A549 treated with RU486 at 1 μM for 4 hours (cell line): Measurements from ENCODE around the gene LRRN4CL. TPM values are rescaled to one million over a fixed set of nuclear protein-coding genes. Genes with fewer than 3 reads are reported as not detected.

ENCODE experiments used
- total RNA-seq: library from RNA; stranded (reverse); fragments of 200-300 nt; extraction: Qiagen RNA extraction; gene quantifications from 5 replicates; pipeline ENCODE4 v1.2.3, GENCODE V29; 2022; ENCODE audit warnings: low read depth

Gene LRRN4CL
- 0.07 to 0.13 TPM (median 0.13 TPM) in 3 of 5 replicates, not detected in the others for total RNA-seq

DNA sequence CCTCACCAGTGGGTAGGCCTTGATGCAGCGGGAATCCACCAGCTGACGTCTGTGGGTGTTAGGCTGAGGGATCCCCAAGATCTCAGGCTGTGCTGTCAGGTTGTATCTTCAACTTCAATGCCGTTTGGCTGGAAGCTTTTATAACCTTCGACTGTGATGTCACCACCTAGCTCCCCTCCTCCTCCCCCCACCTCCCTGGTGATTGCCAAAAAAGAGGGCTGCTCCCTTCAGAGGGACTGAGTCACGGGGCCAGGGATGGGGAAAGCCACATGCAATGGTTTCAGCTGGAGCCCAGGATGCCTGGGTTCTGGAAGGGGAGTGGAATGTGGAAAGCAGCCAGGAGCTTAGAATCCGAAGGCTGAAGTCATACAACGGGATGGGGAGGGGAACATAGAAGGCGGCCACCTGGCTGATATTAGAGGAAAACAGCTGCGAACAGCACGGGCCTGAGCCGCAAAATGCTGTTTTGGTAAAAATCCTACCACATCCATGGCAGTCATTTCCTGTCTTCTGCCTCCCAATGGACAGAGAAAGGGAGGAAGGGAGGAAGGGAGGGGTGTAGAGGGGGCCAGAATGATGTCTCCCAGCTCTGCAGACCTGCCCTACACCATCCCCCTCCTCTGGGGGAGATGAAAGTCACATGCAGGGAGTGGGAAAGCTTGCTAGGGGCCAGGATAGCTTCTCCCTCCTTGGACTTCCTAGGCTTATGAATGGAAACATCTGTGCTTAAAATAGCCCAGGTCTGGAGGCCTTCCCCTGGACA lies at the start of gene LRRN4CL:
Gene LRRN4CL (minus strand): TSS at position 110 of the 763 bp plus-strand sequence. CDS start 1,022 bp downstream, outside the sequence.

GRCh38 chr11:62728171-62728988 lies 39.0 kb upstream of the LRRN4CL start, which contains the start of gene TTC9C:
Gene TTC9C, plus strand, starts transcription at chr11:62728486. Its CDS starts 363 bp downstream, at chr11:62728849.

DNA sequence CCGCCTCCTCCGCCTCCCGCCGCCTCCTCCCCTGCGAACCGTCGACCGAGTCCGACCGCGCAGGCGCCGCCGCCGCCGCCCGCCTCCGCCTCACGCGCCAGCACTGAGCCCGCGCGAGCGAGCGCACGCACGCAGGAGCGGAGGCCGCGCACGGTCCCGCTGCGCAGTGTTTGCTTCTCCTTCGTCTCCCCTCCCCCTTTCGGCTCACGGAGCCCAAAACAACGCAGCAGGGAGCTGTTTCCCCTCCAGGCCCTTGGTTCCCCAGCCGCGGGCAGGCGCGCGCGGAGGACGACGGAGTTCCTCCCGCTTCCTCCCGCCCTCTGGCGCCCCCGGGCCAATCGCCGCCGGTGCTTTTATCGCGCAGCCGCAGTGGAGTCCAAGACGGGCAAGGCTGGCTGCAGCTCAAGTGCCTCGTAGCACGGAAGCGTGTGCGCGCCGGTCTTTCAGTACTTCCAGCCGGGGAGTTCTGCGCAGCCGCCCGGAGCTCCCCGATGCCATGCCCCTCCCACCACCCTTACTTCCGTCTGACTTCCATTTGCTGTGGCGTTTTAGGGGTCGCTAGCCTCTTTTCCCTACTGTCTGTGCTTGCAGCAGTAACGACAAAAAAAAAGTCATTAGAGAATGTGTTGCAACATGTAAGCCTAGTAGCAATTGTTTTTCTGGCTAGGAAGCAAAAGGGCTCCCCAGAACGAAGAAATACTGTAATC lies 38.0 kb upstream of the LRRN4CL start, which contains the start of gene HNRNPUL2:
Gene HNRNPUL2 (minus strand): TSS at position 293 of the 707 bp plus-strand sequence. CDS start 301 bp downstream, outside the sequence.

GRCh38 chr11:62707277-62707861 lies 18.0 kb upstream of the LRRN4CL start, which contains the start of the genes BSCL2 and GNG3:
Gene BSCL2, minus strand, starts transcription at chr11:62707424. Its CDS starts 229 bp downstream, at chr11:62707195.
Gene GNG3, plus strand, starts transcription at chr11:62707676. Its CDS starts 620 bp downstream, at chr11:62708296.

DNA sequence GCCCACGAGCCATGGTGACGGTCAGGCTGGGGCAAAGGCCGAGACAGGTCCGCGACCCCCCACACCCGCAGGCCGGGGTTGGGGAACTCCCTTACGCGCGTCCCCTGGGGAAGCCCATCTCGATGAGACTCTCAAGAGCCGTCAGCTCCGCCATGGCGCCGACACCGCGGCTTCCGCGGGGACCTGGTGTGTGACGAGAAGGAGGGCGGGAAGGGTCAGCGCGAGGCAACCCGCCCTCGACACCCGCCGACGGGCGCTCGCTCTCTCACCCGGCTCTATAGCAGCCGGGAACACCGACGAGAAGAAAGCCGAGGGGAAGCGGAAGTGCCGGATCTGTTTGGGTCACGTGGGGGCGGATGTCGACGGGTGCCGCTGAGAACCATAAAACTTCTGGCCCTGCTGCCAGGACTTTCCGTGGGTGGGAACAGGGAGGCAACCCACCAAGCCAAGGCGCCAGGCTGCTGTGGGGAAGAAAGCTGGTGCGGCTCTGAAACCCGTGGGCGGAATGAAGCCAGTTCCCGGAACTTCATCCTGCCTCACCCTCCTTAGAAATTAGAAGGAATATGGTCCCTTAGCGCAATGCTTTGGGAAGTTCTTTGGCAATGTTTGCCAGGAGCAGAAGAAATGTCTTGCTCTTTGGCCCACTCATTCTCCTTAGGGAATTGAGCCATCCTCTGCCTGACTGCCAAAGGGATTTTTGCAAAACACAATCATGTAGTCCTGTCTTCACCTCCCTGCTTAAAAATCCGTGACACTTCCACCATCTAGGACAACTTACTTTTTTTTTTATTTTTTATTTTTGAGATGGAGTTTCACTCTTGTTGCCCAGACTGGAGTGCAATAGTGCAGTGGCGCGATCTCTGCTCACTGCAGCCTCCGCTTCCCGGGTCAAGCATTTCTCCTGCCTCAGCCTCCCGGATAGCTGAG lies 10.3 kb downstream of the LRRN4CL start, which contains the start of gene UBXN1:
Gene UBXN1 (minus strand): TSS at position 304 of the 927 bp plus-strand sequence. CDS start 150 bp downstream, at position 154.

DNA sequence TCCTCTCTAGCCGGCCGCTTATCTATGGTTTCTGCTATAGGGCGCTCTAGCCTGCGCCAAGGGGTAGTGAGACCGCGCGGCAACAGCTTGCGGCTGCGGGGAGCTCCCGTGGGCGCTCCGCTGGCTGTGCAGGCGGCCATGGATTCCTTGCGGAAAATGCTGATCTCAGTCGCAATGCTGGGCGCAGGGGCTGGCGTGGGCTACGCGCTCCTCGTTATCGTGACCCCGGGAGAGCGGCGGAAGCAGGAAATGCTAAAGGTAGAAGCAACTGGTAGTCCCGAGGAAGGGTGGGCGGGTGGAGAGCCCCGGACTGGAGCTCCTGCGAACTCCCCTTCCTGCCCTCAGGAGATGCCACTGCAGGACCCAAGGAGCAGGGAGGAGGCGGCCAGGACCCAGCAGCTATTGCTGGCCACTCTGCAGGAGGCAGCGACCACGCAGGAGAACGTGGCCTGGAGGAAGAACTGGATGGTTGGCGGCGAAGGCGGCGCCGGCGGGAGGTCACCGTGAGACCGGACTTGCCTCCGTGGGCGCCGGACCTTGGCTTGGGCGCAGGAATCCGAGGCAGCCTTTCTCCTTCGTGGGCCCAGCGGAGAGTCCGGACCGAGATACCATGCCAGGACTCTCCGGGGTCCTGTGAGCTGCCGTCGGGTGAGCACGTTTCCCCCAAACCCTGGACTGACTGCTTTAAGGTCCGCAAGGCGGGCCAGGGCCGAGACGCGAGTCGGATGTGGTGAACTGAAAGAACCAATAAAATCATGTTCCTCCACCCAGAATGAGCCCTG lies 17.5 kb downstream of the LRRN4CL start, which contains the start of the genes LBHD1 and UQCC3:
Gene LBHD1 (minus strand): TSS at position 660 of the 782 bp plus-strand sequence. CDS start 2,236 bp downstream, outside the sequence.
Gene UQCC3 (plus strand): TSS at position 66 of the 782 bp plus-strand sequence. CDS start 73 bp downstream, at position 139.

DNA sequence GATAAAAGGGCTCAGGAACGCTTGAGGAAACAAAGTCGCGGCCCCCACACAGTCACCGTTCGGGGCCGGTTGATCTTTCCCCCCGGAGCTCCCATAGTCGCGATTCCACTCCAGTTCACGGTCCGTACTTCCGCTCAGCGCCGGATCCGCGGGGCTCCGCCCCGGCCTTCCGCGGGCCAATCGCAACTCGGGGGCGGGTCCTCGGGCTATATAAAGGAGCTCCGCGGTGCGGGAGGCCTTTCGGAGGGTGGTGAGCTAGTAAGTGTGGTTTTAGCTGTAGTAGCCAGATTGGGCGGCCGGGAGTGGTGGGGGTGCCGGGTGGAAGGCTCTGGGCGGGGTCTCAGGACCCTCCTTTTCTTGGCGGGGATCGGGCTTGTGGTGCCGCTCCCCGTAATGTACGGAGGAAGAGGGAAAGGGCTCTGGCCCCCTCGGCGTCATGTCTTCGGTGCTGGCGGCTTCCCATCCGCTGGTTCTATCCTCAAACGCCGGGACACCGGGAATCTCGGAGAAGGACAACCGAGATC lies 24.2 kb downstream of the LRRN4CL start, which contains the start of the genes C11orf98 and CSKMT:
Gene C11orf98 (minus strand): TSS at position 136 of the 524 bp plus-strand sequence. CDS start 41 bp downstream, at position 95.
Gene CSKMT (plus strand): TSS at position 238 of the 524 bp plus-strand sequence. CDS start 568 bp downstream, outside the sequence.

DNA sequence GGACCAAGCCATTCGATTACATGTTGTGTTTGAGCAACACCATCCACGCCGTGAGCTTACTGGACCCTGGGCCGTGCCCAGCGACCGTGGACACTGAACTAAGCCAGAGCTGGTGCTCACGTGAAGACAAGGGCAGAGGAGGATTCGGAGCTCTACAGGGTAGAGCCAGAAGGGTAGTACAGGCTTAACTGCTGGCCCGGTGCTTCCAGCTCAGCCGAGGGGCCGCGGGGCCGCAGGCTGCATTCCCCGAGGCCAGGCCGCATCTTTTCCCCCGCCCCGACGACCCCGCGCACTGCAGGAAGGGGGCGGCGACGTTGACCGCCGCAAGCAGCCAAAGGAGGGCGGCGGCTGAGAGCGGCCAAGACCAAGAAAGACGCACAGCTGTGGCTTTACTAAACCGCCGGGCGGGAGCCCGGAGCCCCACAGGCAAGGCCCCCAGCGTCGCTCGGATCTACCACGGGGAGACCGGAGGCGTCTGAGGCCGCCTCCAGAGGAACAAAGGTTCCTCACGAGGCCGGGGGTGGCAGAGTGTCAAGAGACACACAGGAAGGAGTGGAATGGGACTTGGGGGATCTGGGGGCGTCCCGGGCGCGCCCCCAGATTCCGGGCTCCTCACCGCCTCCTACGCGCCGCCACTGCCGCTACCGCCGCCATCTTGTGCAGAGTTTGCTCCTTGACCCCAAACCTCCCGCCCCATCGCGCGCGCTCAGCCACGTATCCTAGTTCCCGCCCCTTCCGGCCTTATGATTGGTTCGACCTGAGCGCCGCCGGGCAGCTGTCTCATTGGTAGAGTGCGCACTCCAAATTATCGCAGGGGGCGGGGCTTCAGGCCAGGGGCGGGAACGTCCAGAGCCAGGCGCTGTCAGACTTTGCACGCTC lies 43.1 kb downstream of the LRRN4CL start, which contains the start of gene GANAB:
Gene GANAB (minus strand): TSS at position 668 of the 879 bp plus-strand sequence. CDS start 14 bp downstream, at position 654.

Other genes starting within 250 kb of the LRRN4CL start
- 186 to 202 TPM (median 195 TPM) in 5 replicates for gene AHNAK, start 142.7 kb downstream of the LRRN4CL start, total RNA-seq
- gene EEF1G, start 115.6 kb downstream of the LRRN4CL start, total RNA-seq = 1,853 to 2,125 TPM (median 1,992 TPM) in 5 replicates
- 11.5 to 15.8 TPM (median 13.0 TPM) in 5 replicates for gene TUT1, start 98.0 kb downstream of the LRRN4CL start, total RNA-seq
- gene MTA2, start 87.7 kb downstream of the LRRN4CL start, total RNA-seq = 83.9 to 88.1 TPM (median 84.8 TPM) in 5 replicates
- gene EML3, start 76.8 kb downstream of the LRRN4CL start, total RNA-seq = 15.6 to 28.5 TPM (median 24.4 TPM) in 5 replicates
- 2.6 to 4.7 TPM (median 3.8 TPM) in 5 replicates for gene ROM1, start 76.3 kb downstream of the LRRN4CL start, total RNA-seq
- gene B3GAT3, start 67.5 kb downstream of the LRRN4CL start, total RNA-seq = 38.7 to 56.9 TPM (median 51.6 TPM) in 5 replicates
- gene GANAB, start 42.9 kb downstream of the LRRN4CL start, total RNA-seq = 241 to 274 TPM (median 257 TPM) in 5 replicates
- gene INTS5, start 36.2 kb downstream of the LRRN4CL start, total RNA-seq = 15.2 to 22.5 TPM (median 21.2 TPM) in 5 replicates
- gene C11orf98, start 24.3 kb downstream of the LRRN4CL start, total RNA-seq = 130 to 179 TPM (median 143 TPM) in 5 replicates
- 11.1 to 17.8 TPM (median 15.6 TPM) in 5 replicates for gene CSKMT, start 24.2 kb downstream of the LRRN4CL start, total RNA-seq
- 24.4 to 38.3 TPM (median 37.7 TPM) in 5 replicates for gene UQCC3, start 17.9 kb downstream of the LRRN4CL start, total RNA-seq
- 5.0 to 5.5 TPM (median 5.2 TPM) in 5 replicates for gene LBHD1, start 17.3 kb downstream of the LRRN4CL start, total RNA-seq
- 108 to 131 TPM (median 123 TPM) in 5 replicates for gene UBXN1, start 10.5 kb downstream of the LRRN4CL start, total RNA-seq
- gene BSCL2, start 17.9 kb upstream of the LRRN4CL start, total RNA-seq = 55.6 to 100 TPM (median 73.5 TPM) in 5 replicates
- not detected in 5 replicates for gene GNG3, start 18.1 kb upstream of the LRRN4CL start, total RNA-seq
- gene HNRNPUL2, start 37.9 kb upstream of the LRRN4CL start, total RNA-seq = 35.2 to 46.4 TPM (median 41.7 TPM) in 5 replicates
- 29.5 to 36.2 TPM (median 31.1 TPM) in 5 replicates for gene TTC9C, start 39.0 kb upstream of the LRRN4CL start, total RNA-seq
- gene ZBTB3, start 64.6 kb upstream of the LRRN4CL start, total RNA-seq = 1.6 to 2.6 TPM (median 1.8 TPM) in 5 replicates
- gene POLR2G, start 72.0 kb upstream of the LRRN4CL start, total RNA-seq = 167 to 202 TPM (median 180 TPM) in 5 replicates
- gene TAF6L, start 81.9 kb upstream of the LRRN4CL start, total RNA-seq = 11.5 to 18.4 TPM (median 15.2 TPM) in 5 replicates
- 67.2 to 92.9 TPM (median 90.6 TPM) in 5 replicates for gene TMEM179B, start 97.9 kb upstream of the LRRN4CL start, total RNA-seq
- 18.1 to 30.6 TPM (median 28.2 TPM) in 5 replicates for gene TMEM223, start 102.5 kb upstream of the LRRN4CL start, total RNA-seq
- gene NXF1, start 115.9 kb upstream of the LRRN4CL start, total RNA-seq = 45.5 to 57.5 TPM (median 52.4 TPM) in 5 replicates
- 19.1 to 27.8 TPM (median 25.8 TPM) in 5 replicates for gene STX5, start 142.5 kb upstream of the LRRN4CL start, total RNA-seq
- not detected in 5 replicates for gene TEX54, start 143.3 kb upstream of the LRRN4CL start, total RNA-seq
- 72.4 to 87.2 TPM (median 85.8 TPM) in 5 replicates for gene WDR74, start 150.1 kb upstream of the LRRN4CL start, total RNA-seq
- gene SLC3A2, start 191.4 kb upstream of the LRRN4CL start, total RNA-seq = 882 to 1,078 TPM (median 1,030 TPM) in 5 replicates
- gene CHRM1, start 231.8 kb upstream of the LRRN4CL start, total RNA-seq = 0.05 TPM in 1 of 5 replicates, not detected in the others